Stimulated activated CD8-positive, alpha-beta memory T cell treated with anti-CD3 and anti-CD28 coated beads, Interleukin-7, amount 100 ng/mL, for 4 hours (primary cell): ENCODE measurements around the gene EPHA6.

ENCODE experiments used
- DNase-seq, 2 donors: peaks; one replicate each; pipeline ENCODE4 v3.0.0-alpha.2; 2020; ENCODE audit warnings: low read depth in 2 of 2

EPHA6 gene

DNA sequence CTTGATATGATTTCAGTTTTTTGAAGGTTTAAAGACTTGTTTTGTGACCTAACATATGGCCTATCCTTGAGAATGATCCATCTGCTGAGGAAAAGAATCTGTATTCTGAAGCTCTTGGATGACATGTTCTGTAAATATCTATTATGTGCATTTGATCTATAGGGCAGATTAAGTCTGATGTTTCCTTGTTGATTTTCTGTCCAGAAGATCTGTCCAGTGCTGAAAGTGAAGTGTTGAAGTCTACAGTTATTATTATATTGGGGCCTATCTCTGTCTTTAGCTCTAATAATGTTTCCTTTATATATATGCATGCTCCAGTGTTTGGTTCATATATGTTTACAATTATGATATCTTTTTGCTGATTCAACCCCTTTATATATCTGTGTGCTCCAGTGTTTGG lies 362.8 kb downstream of the EPHA6 start:
- no peak for DNase-seq

DNA sequence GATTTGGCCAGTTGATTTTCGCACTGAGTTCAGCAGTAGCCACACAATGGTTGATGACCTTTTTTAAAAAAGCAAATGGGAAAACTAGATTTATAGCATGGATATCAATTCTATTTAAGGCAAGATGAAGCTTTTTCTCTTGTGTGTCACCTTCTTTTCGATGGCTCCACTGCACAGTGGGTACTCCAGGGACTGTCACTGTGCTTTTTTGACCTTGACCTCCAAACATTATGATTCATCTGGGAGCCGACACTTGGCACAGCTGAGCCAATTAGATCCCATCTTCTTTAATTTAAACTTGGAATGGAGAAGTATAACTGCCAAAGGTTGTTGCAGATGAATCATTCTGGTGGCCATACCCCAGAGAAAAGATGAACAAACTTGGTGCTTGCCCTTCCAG lies 367.3 kb downstream of the EPHA6 start:
- DNase-seq, result no peak

- no peak for DNase-seq
Observed at GRCh38 chr3:97187771-97188170, 373.4 kb downstream of the EPHA6 start.

- DNase-seq, result no peak
Observed at GRCh38 chr3:97189835-97190234, 375.4 kb downstream of the EPHA6 start.

DNA sequence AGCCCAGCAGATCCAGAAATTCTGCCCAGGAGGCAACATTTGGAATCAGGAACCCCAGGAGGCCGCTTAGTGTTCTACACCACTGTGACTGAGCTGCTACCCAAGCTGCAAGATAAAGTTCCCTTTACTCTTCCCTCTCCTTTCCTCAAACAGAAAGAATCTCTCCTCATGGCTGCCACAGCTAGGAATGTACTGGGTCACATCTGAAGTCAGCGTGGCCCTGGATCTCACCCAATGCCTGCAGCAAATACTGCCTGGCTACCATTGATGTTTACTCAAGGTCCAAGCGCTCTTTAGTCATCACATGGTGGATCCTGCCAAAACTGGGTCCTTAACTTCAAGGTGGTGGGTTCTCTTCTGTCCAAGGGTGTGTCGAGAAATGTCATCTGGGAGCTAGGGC lies 382.7 kb downstream of the EPHA6 start:
- DNase-seq, result no peak

- no peak for DNase-seq
Observed at GRCh38 chr3:97197830-97198229, 383.4 kb downstream of the EPHA6 start.

GRCh38 chr3:97200387-97200786 lies 386.0 kb downstream of the EPHA6 start:
- no peak for DNase-seq

- no peak for DNase-seq
Observed at GRCh38 chr3:97201814-97202213, 387.4 kb downstream of the EPHA6 start.

GRCh38 chr3:97228966-97229365 lies 414.6 kb downstream of the EPHA6 start:
- no peak for DNase-seq

DNA sequence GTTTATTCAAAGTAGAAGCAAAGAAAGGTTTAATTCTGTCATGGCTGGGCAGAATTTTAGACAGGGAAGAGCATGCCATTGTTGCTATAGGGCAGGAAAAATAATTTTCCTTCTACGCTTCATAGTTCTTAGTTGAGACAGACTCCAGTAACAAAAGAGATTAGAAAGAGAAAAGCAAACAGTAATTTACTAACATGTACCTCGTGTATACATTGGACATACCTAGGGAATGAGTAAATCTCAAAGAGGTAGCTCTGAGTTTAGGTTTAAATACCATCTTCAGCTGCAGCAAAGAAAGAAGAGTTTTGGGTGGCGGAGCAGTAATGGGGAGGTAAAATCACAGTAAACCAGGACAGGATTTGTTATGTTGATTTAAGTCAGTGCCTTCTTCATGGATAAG lies 416.1 kb downstream of the EPHA6 start:
- no peak for DNase-seq

- DNase-seq, result no peak
Observed at GRCh38 chr3:97232393-97233034, 418.1 kb downstream of the EPHA6 start.

DNA sequence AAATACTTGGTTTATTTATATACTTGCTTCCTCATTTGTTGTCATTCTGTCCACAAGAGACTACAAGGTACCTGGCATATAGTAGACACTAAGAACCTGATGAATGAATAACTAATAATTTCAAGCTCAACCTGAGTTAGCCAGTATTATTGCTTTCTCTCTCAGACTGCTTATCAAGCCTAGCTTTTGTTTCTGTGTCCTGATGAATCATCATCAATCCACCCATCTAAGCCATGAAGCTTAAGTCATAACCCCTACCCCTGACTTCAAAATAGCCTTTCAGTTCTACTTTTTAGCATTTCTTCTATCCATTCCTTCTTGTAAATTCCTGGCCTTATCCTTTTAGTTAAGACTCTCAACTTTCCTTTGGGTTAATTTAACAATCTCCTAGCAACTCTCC lies 420.8 kb downstream of the EPHA6 start:
- DNase-seq, result no peak

GRCh38 chr3:97235611-97236315 lies 421.4 kb downstream of the EPHA6 start:
- DNase-seq, result no peak

DNA sequence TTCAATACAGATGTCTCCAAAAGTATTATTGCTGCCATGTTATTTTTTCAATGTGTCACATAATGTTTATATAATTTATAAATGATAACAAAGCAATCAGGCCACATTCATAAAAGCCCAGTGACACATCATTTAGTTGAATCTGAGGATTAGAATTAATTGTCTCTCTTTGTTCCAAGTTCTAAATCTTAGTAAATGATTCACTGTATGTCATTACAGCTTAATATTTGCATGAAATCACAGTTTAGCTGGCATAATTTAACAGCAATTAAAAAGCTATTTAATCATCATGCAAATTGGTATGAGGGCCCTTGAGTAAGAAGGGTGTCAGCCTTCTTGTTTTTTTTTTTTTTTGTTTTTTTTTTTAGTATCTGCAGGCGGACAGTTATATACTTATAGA lies 427.0 kb downstream of the EPHA6 start:
- no peak for DNase-seq

DNA sequence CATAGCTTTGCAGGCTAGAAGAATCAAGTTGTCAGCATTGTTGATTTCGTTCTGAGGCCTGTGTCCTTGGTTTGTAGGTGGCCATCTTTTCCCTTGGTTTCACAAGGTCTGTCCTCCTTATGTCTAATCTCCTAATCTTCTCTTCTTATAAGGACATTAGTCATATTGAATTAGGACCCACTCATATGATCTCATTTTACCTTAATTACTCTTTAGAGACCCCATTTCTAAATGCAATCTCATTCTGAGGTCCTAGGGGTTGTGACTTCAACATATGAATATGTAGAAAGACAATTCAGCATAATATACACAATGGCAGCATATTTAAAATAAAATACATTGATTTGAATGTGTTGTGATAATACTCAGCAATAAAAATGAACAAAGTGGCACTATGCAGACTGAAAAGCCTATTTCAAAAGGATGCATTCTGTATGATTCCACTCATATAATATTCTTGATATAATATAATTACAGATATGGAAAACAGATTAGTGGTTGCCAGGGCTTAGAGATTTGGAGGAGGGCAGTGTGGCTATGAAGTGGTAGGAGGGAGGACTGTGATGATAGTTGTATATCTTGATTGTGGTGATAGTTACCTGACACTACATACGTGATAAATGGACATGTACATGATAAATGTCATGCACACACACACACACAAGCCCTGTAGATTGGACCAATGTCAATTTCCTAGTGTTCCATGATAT lies 431.0 kb downstream of the EPHA6 start:
- no peak for DNase-seq

DNA sequence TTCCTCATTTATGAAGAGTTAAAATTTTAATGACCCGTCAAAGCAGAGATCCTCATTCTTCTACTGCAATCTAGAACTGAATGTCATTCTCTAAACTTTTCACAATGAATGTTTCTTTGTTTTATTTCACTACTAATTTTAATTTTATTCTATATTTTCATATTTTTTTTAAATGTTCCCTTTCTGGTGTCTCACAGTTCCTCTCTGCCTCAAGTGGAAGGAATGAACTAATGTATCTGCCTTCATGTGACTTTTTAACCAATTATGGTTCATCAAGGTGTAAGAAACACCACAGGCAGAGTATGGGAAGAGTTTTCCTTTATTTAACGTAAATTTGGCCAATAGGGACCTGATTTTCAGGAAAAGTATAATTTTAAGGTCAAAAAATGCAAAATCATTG lies 441.7 kb downstream of the EPHA6 start:
- DNase-seq, result no peak

GRCh38 chr3:97257942-97258697 lies 443.7 kb downstream of the EPHA6 start:
- DNase-seq, result no peak

GRCh38 chr3:97259263-97259662 lies 444.9 kb downstream of the EPHA6 start:
- no peak for DNase-seq

- DNase-seq, result no peak
Observed at GRCh38 chr3:97264180-97264579, 449.8 kb downstream of the EPHA6 start.

DNA sequence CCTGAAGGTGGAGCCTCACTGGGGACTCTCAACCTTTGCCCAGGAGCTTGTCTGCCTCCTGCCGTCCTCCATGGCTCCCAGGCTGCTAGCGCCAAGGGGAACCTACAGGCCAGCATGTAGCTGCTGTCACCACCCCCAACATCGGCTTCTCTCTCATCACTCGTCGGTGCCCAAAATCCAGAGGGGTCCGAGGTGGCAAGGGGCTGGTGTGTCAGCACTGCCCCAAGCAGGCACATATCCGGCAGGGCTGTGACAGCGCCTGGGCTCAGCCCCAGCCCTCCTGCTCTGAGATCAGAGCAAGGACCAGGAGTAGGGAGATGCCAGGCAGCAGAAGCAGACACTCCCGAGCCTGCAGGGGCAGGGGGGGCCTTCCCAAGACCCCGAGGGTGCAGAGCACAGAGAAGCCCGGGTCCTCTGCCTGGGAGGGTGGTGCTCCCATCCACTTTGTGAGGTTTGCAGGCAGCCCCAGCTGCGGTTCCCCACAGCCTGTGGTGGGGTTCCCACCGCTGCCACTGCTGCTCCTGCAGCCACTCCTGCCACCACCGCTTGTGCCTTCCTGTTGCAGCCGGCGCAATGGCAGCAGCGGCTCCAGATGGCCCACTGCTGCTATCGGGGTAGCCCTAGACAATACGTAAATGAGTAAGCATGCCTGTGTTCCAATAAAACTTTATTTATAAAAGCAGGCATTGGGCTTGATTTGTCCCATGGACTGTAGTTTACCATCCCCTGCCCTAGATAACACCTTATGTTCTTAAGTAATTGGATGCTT lies 451.0 kb downstream of the EPHA6 start:
- DNase-seq, result no peak

GRCh38 chr3:97269202-97269601 lies 454.8 kb downstream of the EPHA6 start:
- DNase-seq, result no peak
